HCT116 (cell line): Measurements from ENCODE around the gene C1orf56. TPM values are rescaled to one million over a fixed set of nuclear protein-coding genes. Genes with fewer than 3 reads are reported as not detected.
"Not testable (repeated sequence)": the region's sequence is repeated elsewhere in the genome, so short reads cannot be mapped to it uniquely, and the experiment has no call there.

Experiments
- ATAC-seq: fragments of 200-7000 bp; cut with Tn5 transposase; 2 replicates; pipeline ENCODE4 v1.9.1; 2020; ENCODE audit warnings: mild to moderate bottlenecking, moderate library complexity
- BruUV-seq: library from RNA; stranded (reverse); fragments of 400-500 nt; replicated peaks from 2 replicates; lab custom pipeline; 2021; lab: Mats Ljungman, UMichigan
- CTCF ChIA-PET: fragments of 300-600 bp; sonication (Branson Sonifier 250); formaldehyde crosslinking; loops from one replicate; lab custom pipeline; 2021; ENCODE audit warnings: antibody characterized with exemption; lab: Charles Lee
- POLR2A ChIA-PET: fragments of 300-600, 350-600 bp; sonication (Branson Sonifier 250); formaldehyde crosslinking; loops from one replicate; lab custom pipeline; 2021; ENCODE audit warnings: antibody characterized with exemption; lab: Charles Lee
- RAD21 ChIA-PET, 2 experiments: fragments of 300-600 bp; sonication (Branson Sonifier 250); formaldehyde crosslinking; loops; one replicate each; lab custom pipeline; 2023; ENCODE audit warnings: low total read pairs in 2 of 2; ENCODE audit not compliant: uncharacterized antibody in 2 of 2, unreplicated experiment in 2 of 2, low non-redundant PET in 1 of 2; lab: Charles Lee
- DNase-seq: peaks from one replicate; pipeline ENCODE4 v3.0.0-alpha.2; 2010; ENCODE audit warnings: low read depth, low spot score
- H2AFZ ChIP-seq: fragments of 200-600 bp; shearing (Covaris generic), sonication (generic); 2 replicates; pipeline ENCODE4 v1.6.1; 2017; ENCODE audit warnings: low read depth, mixed run types, mixed read lengths, antibody characterized with exemption, low read length; ENCODE audit not compliant: poor library complexity, severe bottlenecking
- H3K27ac ChIP-seq: 2 replicates; pipeline ENCODE4 v1.5.1; 2012; ENCODE audit warnings: low read depth, low read length
- H3K27me3 ChIP-seq: fragments of 200-600 bp; sonication (generic); 2 replicates; pipeline ENCODE4 v1.6.1; 2016; ENCODE audit warnings: mixed run types, low read length, mixed read lengths; ENCODE audit not compliant: insufficient read depth
- H3K36me3 ChIP-seq, 2 experiments: fragments of 200-500 bp in 1 of 2; fragments of 200-600 bp in 1 of 2; sonication (Bioruptor generic) in 1 of 2; sonication (generic) in 1 of 2; 2 replicates each; pipeline versions ENCODE4 v1.5.1 to v1.6.1; 2014 to 2016; ENCODE audit warnings: low read length in 2 of 2, inconsistent platforms in 1 of 2, mixed read lengths in 1 of 2, mixed run types in 1 of 2; ENCODE audit not compliant: insufficient read depth in 2 of 2, control insufficient read depth in 1 of 2
- H3K4me1 ChIP-seq, 2 experiments: fragments of 200-600 bp in 1 of 2; sonication (generic) in 1 of 2; 2 replicates each; pipeline versions ENCODE4 v1.5.1 to v1.6.1; 2012 to 2017; ENCODE audit warnings: low read length in 2 of 2, inconsistent platforms in 1 of 2, mild to moderate bottlenecking in 1 of 2, mixed read lengths in 1 of 2, mixed run types in 1 of 2, moderate library complexity in 1 of 2; ENCODE audit not compliant: insufficient read depth in 2 of 2, control insufficient read depth in 1 of 2
- H3K4me2 ChIP-seq: fragments of 200-600 bp; sonication (generic); 2 replicates; pipeline ENCODE4 v1.6.1; 2017; ENCODE audit warnings: mixed run types, low read length, mixed read lengths
- H3K4me3 ChIP-seq, 2 experiments: fragments of 200-600 bp in 1 of 2; sonication (generic) in 1 of 2; replicated peaks in 1 of 2; 2 replicates each; pipeline ENCODE4 v1.5.1; 2011 to 2016; ENCODE audit warnings: low read length in 2 of 2, control low read depth in 1 of 2, low read depth in 1 of 2, mild to moderate bottlenecking in 1 of 2, mixed read lengths in 1 of 2, mixed run types in 1 of 2
- H3K79me2 ChIP-seq: fragments of 200-600 bp; sonication (generic); 2 replicates; pipeline ENCODE4 v1.6.1; 2017; ENCODE audit warnings: mild to moderate bottlenecking, mixed run types, low read length, moderate library complexity, mixed read lengths; ENCODE audit not compliant: insufficient read depth
- H3K9ac ChIP-seq: fragments of 200-600 bp; sonication (generic); 2 replicates; pipeline ENCODE4 v1.6.1; 2016; ENCODE audit warnings: low read length, mixed read lengths
- H3K9me2 ChIP-seq: fragments of 200-600 bp; sonication (generic), shearing (Covaris generic); 2 replicates; pipeline ENCODE4 v1.6.1; 2017; ENCODE audit warnings: mixed run types, mild to moderate bottlenecking, moderate library complexity; ENCODE audit not compliant: insufficient read depth
- H3K9me3 ChIP-seq, 2 experiments: fragments of 200-500 bp in 1 of 2; fragments of 200-600 bp in 1 of 2; sonication (Bioruptor generic) in 1 of 2; sonication (generic) in 1 of 2; 2 replicates each; pipeline ENCODE4 v1.6.1; 2014 to 2017; ENCODE audit warnings: low read length in 2 of 2, mixed read lengths in 2 of 2, inconsistent platforms in 1 of 2, low read depth in 1 of 2, mild to moderate bottlenecking in 1 of 2, mixed run types in 1 of 2, moderate library complexity in 1 of 2; ENCODE audit not compliant: control insufficient read depth in 1 of 2, insufficient read depth in 1 of 2
- H4K20me1 ChIP-seq: fragments of 200-600 bp; sonication (generic), shearing (Covaris generic); 2 replicates; pipeline ENCODE4 v1.6.1; 2017; ENCODE audit warnings: mixed run types, mild to moderate bottlenecking, moderate library complexity; ENCODE audit not compliant: insufficient read depth
- CBX3 ChIP-seq: IDR thresholded peaks from 2 replicates; pipeline ENCODE4 v1.6.1; 2012; ENCODE audit warnings: low read depth
- CEBPB ChIP-seq: IDR thresholded peaks from 2 replicates; pipeline ENCODE4 v1.6.1; 2012; ENCODE audit warnings: low read depth
- EZH2 ChIP-seq: fragments of 200-600 bp; sonication (generic); IDR thresholded peaks from 2 replicates; pipeline ENCODE4 v1.6.1; 2017; ENCODE audit warnings: antibody characterized with exemption, mixed run types
- FOSL1 ChIP-seq: IDR thresholded peaks from 2 replicates; pipeline ENCODE4 v1.6.1; 2012; ENCODE audit warnings: low read depth
- JUND ChIP-seq: IDR thresholded peaks from 2 replicates; pipeline ENCODE4 v1.6.1; 2012
- intact Hi-C: fragments of 100-400 bp; cut with micrococcal nuclease; formaldehyde crosslinking; loops from 2 replicates; pipeline ENCODE4 v1.10.0; 2022
- total RNA-seq: library from RNA; stranded (reverse); gene quantifications from one replicate; pipeline ENCODE4 v1.2.1, GENCODE V29; 2021; ENCODE audit not compliant: unreplicated experiment
- TF ChIP-seq, protein P1 (sequence below): IDR thresholded peaks from 2 replicates; pipeline ENCODE4 v1.6.1; 2012; ENCODE audit warnings: low read depth
- TF ChIP-seq, protein P2 (sequence below): IDR thresholded peaks from 2 replicates; pipeline ENCODE4 v1.6.1; 2012
- TF ChIP-seq, protein P3 (sequence below), 3 experiments: fragments of 200-600 bp in 1 of 3; sonication (generic) in 1 of 3; IDR thresholded peaks in 2 of 3; conservative IDR thresholded peaks in 1 of 3; 2 replicates each; pipeline ENCODE4 v1.5.1; 2012 to 2017; ENCODE audit warnings: low read depth in 2 of 3, low read length in 2 of 3, antibody characterized with exemption in 1 of 3, borderline replicate concordance in 1 of 3, control low read depth in 1 of 3, mild to moderate bottlenecking in 1 of 3, mixed read lengths in 1 of 3, mixed run types in 1 of 3, moderate library complexity in 1 of 3; ENCODE audit not compliant: insufficient read depth in 1 of 3

The C1orf56 gene
- total RNA-seq, 1 experiment from 2014 or later = not detected

- TF ChIP-seq, protein P1, sequence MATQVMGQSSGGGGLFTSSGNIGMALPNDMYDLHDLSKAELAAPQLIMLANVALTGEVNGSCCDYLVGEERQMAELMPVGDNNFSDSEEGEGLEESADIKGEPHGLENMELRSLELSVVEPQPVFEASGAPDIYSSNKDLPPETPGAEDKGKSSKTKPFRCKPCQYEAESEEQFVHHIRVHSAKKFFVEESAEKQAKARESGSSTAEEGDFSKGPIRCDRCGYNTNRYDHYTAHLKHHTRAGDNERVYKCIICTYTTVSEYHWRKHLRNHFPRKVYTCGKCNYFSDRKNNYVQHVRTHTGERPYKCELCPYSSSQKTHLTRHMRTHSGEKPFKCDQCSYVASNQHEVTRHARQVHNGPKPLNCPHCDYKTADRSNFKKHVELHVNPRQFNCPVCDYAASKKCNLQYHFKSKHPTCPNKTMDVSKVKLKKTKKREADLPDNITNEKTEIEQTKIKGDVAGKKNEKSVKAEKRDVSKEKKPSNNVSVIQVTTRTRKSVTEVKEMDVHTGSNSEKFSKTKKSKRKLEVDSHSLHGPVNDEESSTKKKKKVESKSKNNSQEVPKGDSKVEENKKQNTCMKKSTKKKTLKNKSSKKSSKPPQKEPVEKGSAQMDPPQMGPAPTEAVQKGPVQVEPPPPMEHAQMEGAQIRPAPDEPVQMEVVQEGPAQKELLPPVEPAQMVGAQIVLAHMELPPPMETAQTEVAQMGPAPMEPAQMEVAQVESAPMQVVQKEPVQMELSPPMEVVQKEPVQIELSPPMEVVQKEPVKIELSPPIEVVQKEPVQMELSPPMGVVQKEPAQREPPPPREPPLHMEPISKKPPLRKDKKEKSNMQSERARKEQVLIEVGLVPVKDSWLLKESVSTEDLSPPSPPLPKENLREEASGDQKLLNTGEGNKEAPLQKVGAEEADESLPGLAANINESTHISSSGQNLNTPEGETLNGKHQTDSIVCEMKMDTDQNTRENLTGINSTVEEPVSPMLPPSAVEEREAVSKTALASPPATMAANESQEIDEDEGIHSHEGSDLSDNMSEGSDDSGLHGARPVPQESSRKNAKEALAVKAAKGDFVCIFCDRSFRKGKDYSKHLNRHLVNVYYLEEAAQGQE = no peak
- TF ChIP-seq CEBPB = no peak
- no peak for TF ChIP-seq EZH2
- TF ChIP-seq, protein P2, sequence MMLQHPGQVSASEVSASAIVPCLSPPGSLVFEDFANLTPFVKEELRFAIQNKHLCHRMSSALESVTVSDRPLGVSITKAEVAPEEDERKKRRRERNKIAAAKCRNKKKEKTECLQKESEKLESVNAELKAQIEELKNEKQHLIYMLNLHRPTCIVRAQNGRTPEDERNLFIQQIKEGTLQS = no peak
- TF ChIP-seq FOSL1 = no peak
- TF ChIP-seq, protein P3, sequence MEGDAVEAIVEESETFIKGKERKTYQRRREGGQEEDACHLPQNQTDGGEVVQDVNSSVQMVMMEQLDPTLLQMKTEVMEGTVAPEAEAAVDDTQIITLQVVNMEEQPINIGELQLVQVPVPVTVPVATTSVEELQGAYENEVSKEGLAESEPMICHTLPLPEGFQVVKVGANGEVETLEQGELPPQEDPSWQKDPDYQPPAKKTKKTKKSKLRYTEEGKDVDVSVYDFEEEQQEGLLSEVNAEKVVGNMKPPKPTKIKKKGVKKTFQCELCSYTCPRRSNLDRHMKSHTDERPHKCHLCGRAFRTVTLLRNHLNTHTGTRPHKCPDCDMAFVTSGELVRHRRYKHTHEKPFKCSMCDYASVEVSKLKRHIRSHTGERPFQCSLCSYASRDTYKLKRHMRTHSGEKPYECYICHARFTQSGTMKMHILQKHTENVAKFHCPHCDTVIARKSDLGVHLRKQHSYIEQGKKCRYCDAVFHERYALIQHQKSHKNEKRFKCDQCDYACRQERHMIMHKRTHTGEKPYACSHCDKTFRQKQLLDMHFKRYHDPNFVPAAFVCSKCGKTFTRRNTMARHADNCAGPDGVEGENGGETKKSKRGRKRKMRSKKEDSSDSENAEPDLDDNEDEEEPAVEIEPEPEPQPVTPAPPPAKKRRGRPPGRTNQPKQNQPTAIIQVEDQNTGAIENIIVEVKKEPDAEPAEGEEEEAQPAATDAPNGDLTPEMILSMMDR (IDR thresholded peaks at IDR 0.05 in 2 of 3, conservative IDR thresholded peaks at IDR 0.05 in 1 of 3; ENCODE audit: borderline replicate concordance in 1 of 3, insufficient read depth in 1 of 3, low read depth in 2 of 3, low read length in 2 of 3) = no peak
These were observed 38.5 kb downstream of the C1orf56 start (continued) for GRCh38 chr1:151085953-151086559.

DNA sequence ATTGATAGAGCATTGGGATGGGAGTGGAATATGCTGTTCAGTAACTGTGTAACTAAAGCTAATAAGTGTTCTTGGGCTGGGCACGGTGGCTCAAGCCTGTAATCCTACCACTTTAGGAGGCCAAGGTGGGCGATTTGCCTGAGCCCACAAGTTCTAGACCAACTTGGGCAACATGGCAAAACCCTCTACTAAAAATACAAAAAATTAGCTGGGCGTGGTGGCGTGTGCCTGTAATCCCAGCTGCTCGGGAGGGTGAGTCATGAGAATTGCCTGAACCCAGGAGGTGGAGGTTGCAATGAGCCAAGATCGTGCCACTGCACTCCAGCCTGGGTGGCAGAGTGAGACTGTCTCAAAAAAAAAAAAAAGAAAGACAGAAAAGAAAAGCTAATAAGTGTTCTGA is 49.9 kb downstream of the C1orf56 start:
- H3K27me3 ChIP-seq, H3K36me3 ChIP-seq, BruUV-seq, H3K79me2 ChIP-seq, H3K9me3 ChIP-seq, H3K9ac ChIP-seq, H3K9me2 ChIP-seq, H3K27ac ChIP-seq, intact Hi-C loops, H3K4me3 ChIP-seq, H4K20me1 ChIP-seq, RAD21 ChIA-PET, POLR2A ChIA-PET: not testable (repeated sequence)
- H3K4me1 ChIP-seq = peaks cover 7 to 13% of the 10 kb centered on the region in 2 experiments
- peak; percentile 10 for DNase-seq
- CTCF ChIA-PET = interaction anchor here (1.3 kb wide), 2 partner anchors 14 to 29 kb away, joined by 3 read pairs; no protein-coding TSS in a partner anchor
- ATAC-seq = peak; percentile 67
- peak overlapping the region; percentile 54 for H2AFZ ChIP-seq
- peak overlapping the region; percentile 67 for H3K4me2 ChIP-seq
- TF ChIP-seq FOSL1 = peak; percentile 41
- TF ChIP-seq JUND = 0 out of 2 replicates have a peak, but pooled peaks have one; percentile 11
- TF ChIP-seq CBX3 = 0 out of 2 replicates have a peak, but pooled peaks have one; percentile 36
